DMS53 treated with DMSO at 0.1 percent for 48 hours (cell line): ENCODE measurements around the gene CIZ1.

Experiments
- DNase-seq: peaks from one replicate; lab custom pipeline; 2025; ENCODE audit not compliant: unreplicated experiment; lab: John Stamatoyannopoulos, UW

The CIZ1 gene

GRCh38 chr9:128127990-128128835 is 63.2 kb downstream of the CIZ1 start:
- DNase-seq = peak; percentile 80

- peak; percentile 70 for DNase-seq
Measured at GRCh38 chr9:128127568-128127989, 63.8 kb downstream of the CIZ1 start, which contains the start of gene PTGES2. Gene PTGES2, minus strand, starts transcription at chr9:128127729. Its CDS starts 12 bp downstream, at chr9:128127717.

- no peak for DNase-seq
Measured at GRCh38 chr9:128125580-128126354, 65.6 kb downstream of the CIZ1 start.

GRCh38 chr9:128124873-128125579 is 66.3 kb downstream of the CIZ1 start:
- DNase-seq = peak; percentile 15

GRCh38 chr9:128124451-128124850 is 66.9 kb downstream of the CIZ1 start:
- DNase-seq = no peak

GRCh38 chr9:128123451-128124080 is 67.8 kb downstream of the CIZ1 start:
- no peak for DNase-seq

GRCh38 chr9:128122809-128123175 is 68.6 kb downstream of the CIZ1 start:
- DNase-seq = no peak

- no peak for DNase-seq
Measured at GRCh38 chr9:128121924-128122808, 69.2 kb downstream of the CIZ1 start.

GRCh38 chr9:128121466-128121810 is 69.9 kb downstream of the CIZ1 start:
- no peak for DNase-seq

- no peak for DNase-seq
Measured at GRCh38 chr9:128120741-128121465, 70.5 kb downstream of the CIZ1 start.

- no peak for DNase-seq
Measured at GRCh38 chr9:128120061-128120740, 71.2 kb downstream of the CIZ1 start.

GRCh38 chr9:128118971-128119665 is 72.3 kb downstream of the CIZ1 start:
- DNase-seq = no peak

GRCh38 chr9:128118472-128118857 is 72.9 kb downstream of the CIZ1 start:
- DNase-seq = no peak

- DNase-seq = peak; percentile 81
Measured at GRCh38 chr9:128117613-128118471, 73.5 kb downstream of the CIZ1 start.

- DNase-seq = no peak
Measured at GRCh38 chr9:128116104-128117083, 75.0 kb downstream of the CIZ1 start.
